T-helper 2 cell treated with Interferon-gamma antibody and Interleukin-4, amounts not matched to agents 100 ng/mL and 5 ng/mL, for 36 hours (primary cell): ENCODE measurements around the gene TMEM26. TPM values are rescaled to one million over a fixed set of nuclear protein-coding genes. Genes with fewer than 3 reads are reported as not detected.
"Not testable (repeated sequence)": the region's sequence is repeated elsewhere in the genome, so short reads cannot be mapped to it uniquely, and the experiment has no call there.

ENCODE experiments used
- intact Hi-C: fragments of 100-400 bp; cut with micrococcal nuclease; formaldehyde crosslinking; loops from one replicate; pipeline ENCODE4 v1.15.1; 2023
- total RNA-seq: library from RNA; stranded (reverse); gene quantifications from 2 replicates; pipeline ENCODE4 v1.2.3, GENCODE V29; 2022

Gene TMEM26
- total RNA-seq, 1 donor from 2014 or later: not detected

DNA sequence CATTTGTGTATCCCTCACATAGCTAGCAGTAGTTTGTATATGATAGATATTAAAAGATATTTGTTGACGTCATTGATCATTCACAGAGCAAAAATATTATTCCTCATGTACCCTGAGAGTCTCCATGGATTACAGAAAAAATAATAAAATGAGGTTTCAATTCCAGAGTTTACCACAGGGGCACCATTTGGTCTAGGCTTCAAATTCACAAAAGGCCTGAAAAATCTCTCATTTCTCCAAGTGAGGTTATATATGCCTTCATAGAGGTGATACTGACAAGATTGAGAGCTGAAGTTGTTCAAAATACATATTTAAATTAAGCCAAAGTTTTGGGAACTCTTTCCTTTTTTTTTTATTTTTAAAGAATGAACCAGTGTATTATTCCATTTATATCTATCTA is 52.7 kb downstream of the TMEM26 start:
- intact Hi-C loops: no loop called here

DNA sequence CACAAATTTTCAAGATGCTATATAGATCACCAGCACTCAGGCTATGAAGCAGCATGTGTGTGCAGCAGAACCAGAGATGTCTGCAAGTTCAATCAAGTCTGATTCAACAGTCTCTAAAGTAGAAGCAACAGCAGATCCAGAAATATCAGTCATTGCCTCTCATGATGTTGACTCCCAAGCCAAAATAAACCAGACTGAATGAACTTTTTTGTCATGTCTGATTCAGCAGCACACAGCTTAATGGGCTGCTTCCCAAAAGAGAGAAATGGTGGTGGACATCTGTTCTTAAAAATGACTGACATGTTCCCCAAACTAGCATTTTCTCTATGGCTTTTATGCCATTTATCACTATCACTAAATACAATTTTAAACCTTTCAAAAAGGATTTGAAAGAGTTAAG is 53.8 kb downstream of the TMEM26 start:
- intact Hi-C loops: loop anchor here (10.0 kb wide), 1 partner anchor 115 kb away; no protein-coding TSS in a partner anchor

GRCh38 chr10:61398366-61399129 is 54.6 kb downstream of the TMEM26 start:
- intact Hi-C loops: loop anchor here (10.0 kb wide), 1 partner anchor 114 kb away; no protein-coding TSS in a partner anchor

- intact Hi-C loops: loop anchor here (10.0 kb wide), 1 partner anchor 113 kb away; no protein-coding TSS in a partner anchor
Observed at GRCh38 chr10:61397175-61397986, 55.8 kb downstream of the TMEM26 start.

- intact Hi-C loops: loop anchor here (10.0 kb wide), 1 partner anchor 106 kb away; no protein-coding TSS in a partner anchor
Observed at GRCh38 chr10:61391281-61391680, 61.9 kb downstream of the TMEM26 start.

DNA sequence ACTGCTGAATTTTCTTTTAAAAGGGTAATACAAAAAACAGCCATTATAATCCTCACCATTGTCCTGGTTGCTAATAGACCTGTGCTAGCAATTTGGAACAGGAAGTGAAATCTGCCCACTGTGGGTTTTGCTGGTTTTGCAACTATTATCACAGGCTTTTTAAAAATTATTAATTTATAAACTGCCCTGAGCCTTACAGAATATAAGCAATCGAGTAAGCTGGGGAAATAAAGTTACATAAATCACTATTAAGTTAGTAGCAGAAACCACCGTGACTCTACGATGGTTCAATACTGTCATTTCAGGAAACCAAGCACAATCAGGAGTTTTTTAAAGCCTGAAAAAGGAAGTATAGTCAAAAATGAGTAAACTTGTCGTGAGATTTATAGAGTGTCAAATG is 62.3 kb downstream of the TMEM26 start:
- intact Hi-C loops: loop anchor here (10.0 kb wide), 1 partner anchor 106 kb away; no protein-coding TSS in a partner anchor

DNA sequence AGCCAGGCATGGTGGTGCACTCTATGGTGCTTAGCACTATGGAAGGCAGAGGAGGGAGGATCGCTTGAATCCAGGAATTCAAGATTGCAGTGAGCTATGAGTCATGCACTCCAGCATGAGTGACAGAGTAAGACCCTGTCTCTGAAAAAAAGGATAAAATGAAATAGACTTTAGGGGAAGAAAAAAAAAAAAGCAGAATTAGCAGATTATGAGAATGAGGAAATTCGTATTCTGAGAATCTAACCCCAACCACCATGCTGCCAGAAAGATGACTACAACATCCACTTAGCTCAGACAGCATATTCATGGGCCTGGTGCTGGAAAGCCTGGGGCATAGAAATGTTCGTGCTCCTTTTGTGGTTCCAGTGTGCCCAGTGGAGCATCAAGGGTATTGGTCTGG is 63.3 kb downstream of the TMEM26 start:
- intact Hi-C loops: loop anchor here (10.0 kb wide), 1 partner anchor 105 kb away; no protein-coding TSS in a partner anchor

DNA sequence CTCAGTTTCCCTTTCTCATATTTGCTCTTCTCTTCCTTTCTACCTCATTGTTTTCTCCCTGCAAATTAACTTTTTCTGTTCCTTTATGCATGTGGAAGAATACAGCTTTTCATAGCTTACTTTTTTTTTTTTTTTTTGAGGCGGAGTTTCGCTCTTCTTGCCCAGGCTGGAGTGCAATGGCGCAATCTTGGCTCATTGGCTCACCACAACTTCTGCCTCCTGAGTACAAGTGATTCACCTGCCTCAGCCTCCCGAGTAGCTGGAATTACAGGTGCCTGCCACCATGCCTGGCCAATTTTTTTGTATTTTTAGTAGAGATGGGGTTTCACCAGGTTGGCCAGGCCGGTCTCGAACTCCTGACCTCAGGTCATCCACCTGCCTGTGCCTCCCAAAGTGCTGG is 64.2 kb downstream of the TMEM26 start:
- intact Hi-C loops: not testable (repeated sequence)

DNA sequence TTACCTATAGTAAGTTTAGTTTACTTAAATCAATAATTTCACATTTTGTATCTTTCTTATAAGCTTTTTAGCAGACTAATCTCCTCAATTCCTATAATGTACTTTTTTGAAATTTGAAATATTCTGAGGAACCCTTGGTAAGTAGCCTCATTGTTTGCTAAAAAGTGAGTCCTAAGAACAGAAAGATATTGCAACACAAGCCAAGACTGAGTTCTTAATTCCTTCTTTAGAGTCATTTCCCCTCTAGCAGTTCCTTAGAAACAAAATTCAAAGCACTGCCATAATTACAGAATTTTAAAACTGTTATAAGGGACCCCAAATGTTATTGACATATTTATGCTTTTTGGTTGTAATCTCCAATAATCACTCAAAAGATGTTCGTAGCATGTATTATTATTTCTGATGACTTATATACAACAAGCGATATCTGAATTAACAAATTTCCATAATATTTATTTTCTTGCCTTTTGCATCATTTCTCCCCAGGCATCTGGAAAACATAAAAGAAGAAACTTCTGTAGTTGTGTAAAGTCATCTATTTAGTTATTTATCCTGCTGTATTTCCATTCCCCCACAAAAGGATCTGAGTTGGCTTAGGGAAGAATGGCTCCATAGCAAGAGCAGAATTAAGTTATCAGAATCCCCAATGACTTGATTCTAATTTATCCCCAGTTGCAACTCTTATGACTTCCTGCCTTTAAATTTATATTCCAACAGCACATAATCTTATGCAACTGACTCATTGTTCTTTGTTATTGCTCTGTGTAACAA is 67.8 kb downstream of the TMEM26 start:
- intact Hi-C loops: no loop called here

DNA sequence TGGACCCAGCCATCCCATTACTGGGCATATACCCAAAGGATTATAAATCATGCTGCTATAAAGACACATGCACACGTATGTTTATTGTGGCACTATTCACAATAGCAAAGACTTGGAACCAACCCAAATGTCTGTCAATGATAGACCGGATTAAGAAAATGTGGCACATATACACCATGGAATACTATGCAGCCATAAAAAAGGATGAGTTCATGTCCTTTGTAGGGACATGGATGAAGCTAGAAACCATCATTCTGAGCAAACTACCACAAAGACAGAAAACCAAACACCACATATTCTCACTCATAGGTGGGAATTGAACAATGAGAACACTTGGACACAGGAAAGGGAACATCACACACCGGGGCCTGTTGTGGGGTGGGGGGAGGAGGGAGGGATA is 72.0 kb downstream of the TMEM26 start:
- intact Hi-C loops: not testable (repeated sequence)

GRCh38 chr10:61378865-61379264 is 74.3 kb downstream of the TMEM26 start:
- intact Hi-C loops: no loop called here

GRCh38 chr10:61376908-61377368 is 76.2 kb downstream of the TMEM26 start:
- intact Hi-C loops: no loop called here

GRCh38 chr10:61376377-61376776 is 76.8 kb downstream of the TMEM26 start:
- intact Hi-C loops: no loop called here

- intact Hi-C loops: no loop called here
Observed at GRCh38 chr10:61366365-61366764, 86.8 kb downstream of the TMEM26 start.

DNA sequence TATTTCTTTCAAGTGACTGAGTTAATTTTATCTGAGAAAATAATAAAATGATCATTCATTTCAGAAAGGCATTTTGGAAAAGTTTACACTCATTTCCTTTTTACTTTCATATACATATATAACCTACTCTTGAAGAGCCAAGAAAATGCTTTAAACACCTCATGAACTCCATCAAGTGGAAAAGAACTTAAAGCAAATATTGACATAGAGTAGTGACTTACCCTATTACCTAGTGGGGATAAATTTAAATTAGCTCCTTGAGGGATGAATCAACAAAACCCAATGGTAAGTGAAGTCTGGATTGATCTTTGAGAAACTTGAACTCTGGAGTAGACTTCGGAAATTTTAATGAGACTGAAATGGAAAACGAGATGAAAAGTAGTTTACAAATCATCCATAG is 88.6 kb downstream of the TMEM26 start:
- intact Hi-C loops: no loop called here

- intact Hi-C loops: no loop called here
Observed at GRCh38 chr10:61363006-61363405, 90.2 kb downstream of the TMEM26 start.

- intact Hi-C loops: no loop called here
Observed at GRCh38 chr10:61359452-61359851, 93.7 kb downstream of the TMEM26 start.

- intact Hi-C loops: no loop called here
Observed at GRCh38 chr10:61357687-61358086, 95.5 kb downstream of the TMEM26 start.
